A673 (cell line): Measurements from ENCODE around the gene USP31. TPM values are rescaled to one million over a fixed set of nuclear protein-coding genes. Genes with fewer than 3 reads are reported as not detected.

Source experiments
- BruUV-seq: library from RNA; stranded (reverse); fragments of 400-500 nt; replicated peaks from 2 replicates; lab custom pipeline; 2021; lab: Mats Ljungman, UMichigan
- CTCF ChIA-PET: fragments of 300-600 bp; sonication (Branson Sonifier 250); formaldehyde crosslinking; loops from one replicate; lab custom pipeline; 2022; ENCODE audit warnings: antibody characterized with exemption; lab: Charles Lee
- POLR2A ChIA-PET: fragments of 300-600 bp; sonication (Branson Sonifier 250); formaldehyde crosslinking; loops from one replicate; lab custom pipeline; 2022; ENCODE audit warnings: antibody characterized with exemption; ENCODE audit not compliant: low non-redundant PET; lab: Charles Lee
- DNase-seq: peaks from one replicate; pipeline ENCODE4 v3.0.0-alpha.2; 2015; ENCODE audit warnings: low spot score
- H3K27ac ChIP-seq: fragments of 200-600 bp; sonication (generic); 2 replicates; pipeline ENCODE4 v1.5.1; 2016; ENCODE audit warnings: mixed run types, low read depth, mild to moderate bottlenecking, mixed read lengths, antibody characterized with exemption, low read length; ENCODE audit not compliant: poor library complexity, severe bottlenecking
- H3K27me3 ChIP-seq: fragments of 200-600 bp; sonication (generic); replicated peaks from 2 replicates; pipeline ENCODE4 v1.6.1; 2017; ENCODE audit warnings: mixed run types, low read depth, mild to moderate bottlenecking, mixed read lengths, antibody characterized with exemption, low read length; ENCODE audit not compliant: insufficient read depth, poor library complexity
- H3K36me3 ChIP-seq: fragments of 200-600 bp; sonication (generic); 2 replicates; pipeline ENCODE4 v1.6.1; 2016; ENCODE audit warnings: mixed run types, mild to moderate bottlenecking, mixed read lengths, antibody characterized with exemption, low read length; ENCODE audit not compliant: insufficient read depth, poor library complexity, severe bottlenecking
- H3K4me1 ChIP-seq: fragments of 200-600 bp; sonication (generic); 2 replicates; pipeline ENCODE4 v1.6.1; 2017; ENCODE audit warnings: mixed run types, mild to moderate bottlenecking, mixed read lengths, antibody characterized with exemption, low read length; ENCODE audit not compliant: insufficient read depth, poor library complexity, severe bottlenecking
- H3K4me3 ChIP-seq: fragments of 200-600 bp; sonication (generic); 2 replicates; pipeline ENCODE4 v1.5.1; 2016; ENCODE audit warnings: low read depth, mixed run types, mild to moderate bottlenecking, mixed read lengths, low read length; ENCODE audit not compliant: poor library complexity, severe bottlenecking
- H3K9me3 ChIP-seq: fragments of 200-600 bp; sonication (generic); 2 replicates; pipeline ENCODE4 v1.6.1; 2016; ENCODE audit warnings: mixed run types, low read depth, mild to moderate bottlenecking, mixed read lengths, antibody characterized with exemption, low read length; ENCODE audit not compliant: poor library complexity, severe bottlenecking
- CTCF ChIP-seq: fragments of 300-800, 200-600 bp; sonication (generic); conservative IDR thresholded peaks from 2 replicates; pipeline ENCODE4 v1.5.1; 2017; ENCODE audit warnings: low read depth, mild to moderate bottlenecking, antibody characterized with exemption, low read length, moderate library complexity, mixed read lengths
- EZH2 ChIP-seq: fragments of 200-600 bp; sonication (generic); IDR thresholded peaks from 2 replicates; pipeline ENCODE4 v1.6.1; 2017; ENCODE audit warnings: borderline replicate concordance, low read depth, mild to moderate bottlenecking, mixed read lengths, antibody characterized with exemption, low read length; ENCODE audit not compliant: poor library complexity, severe bottlenecking
- intact Hi-C: fragments of 100-400 bp; cut with micrococcal nuclease; formaldehyde crosslinking; loops from one replicate; pipeline ENCODE4 v1.10.0; 2022; ENCODE audit not compliant: unreplicated experiment
- total RNA-seq: library from RNA; stranded (reverse); gene quantifications from 2 replicates; pipeline ENCODE4 v1.2.3, GENCODE V29; 2021

USP31 gene
- total RNA-seq, 1 experiment from 2014 or later: 34.4 TPM

- no peaks in the 10 kb centered on the region for H3K36me3 ChIP-seq
- H3K27ac ChIP-seq: peak overlapping the region; percentile 51
- H3K4me3 ChIP-seq: no peak overlapping the region
- TF ChIP-seq EZH2 (no peak), CTCF (no peak)
- H3K4me1 ChIP-seq: peaks cover 57% of the 10 kb centered on the region
- BruUV-seq: no TSS peak
- CTCF ChIA-PET: no interaction called here
- POLR2A ChIA-PET: no interaction called here
- intact Hi-C loops: no loop called here
- no peaks in the 10 kb centered on the region for H3K27me3 ChIP-seq
- no peaks in the 10 kb centered on the region for H3K9me3 ChIP-seq
- DNase-seq: no peak
Observed at GRCh38 chr16:23143391-23143790, 5.9 kb downstream of the USP31 start.

GRCh38 chr16:23141959-23142740, 7.1 kb downstream of the USP31 start:
- POLR2A ChIA-PET: no interaction called here
- Histone ChIP-seq H3K4me1 (peaks cover 48% of the 10 kb centered on the region), H3K27me3 (no peaks in the 10 kb centered on the region), H3K4me3 (no peak overlapping the region), H3K36me3 (no peaks in the 10 kb centered on the region), H3K9me3 (peaks cover 2% of the 10 kb centered on the region), H3K27ac (peak overlapping the region; percentile 22)
- BruUV-seq: no TSS peak
- no peak for TF ChIP-seq CTCF
- TF ChIP-seq EZH2: no peak
- no peak for DNase-seq
- CTCF ChIA-PET: no interaction called here
- intact Hi-C loops: no loop called here

- BruUV-seq: no TSS peak
- ChIA-PET POLR2A (no interaction called here), CTCF (no interaction called here)
- H3K27ac ChIP-seq: no peak overlapping the region
- intact Hi-C loops: no loop called here
- H3K4me1 ChIP-seq: peaks cover 42% of the 10 kb centered on the region
- TF ChIP-seq CTCF (no peak), EZH2 (no peak)
- H3K36me3 ChIP-seq: no peaks in the 10 kb centered on the region
- H3K27me3 ChIP-seq: no peaks in the 10 kb centered on the region
- no peak for DNase-seq
- peaks cover 8% of the 10 kb centered on the region for H3K9me3 ChIP-seq
- H3K4me3 ChIP-seq: no peak overlapping the region
Observed at GRCh38 chr16:23141500-23141899, 7.8 kb downstream of the USP31 start.
